Heart left ventricle (tissue), 13 donors: ENCODE data around the gene SPAG6.

ENCODE experiments used
- POLR2A ChIP-seq, 2 donors: fragments of 450-650 bp; IDR thresholded peaks; one replicate each; pipeline ENCODE4 v1.6.1; 2017; ENCODE audit warnings: antibody characterized with exemption in 2 of 2, mild to moderate bottlenecking in 2 of 2, moderate library complexity in 2 of 2
- TF ChIP-seq, protein P1 (sequence below), 12 donors: fragments of 200-600 bp; sonication (generic) in 4 of 12; IDR thresholded peaks; one replicate each; pipeline versions ENCODE4 v1.5.0 to v1.8.0; 2018 to 2022; ENCODE audit warnings: antibody characterized with exemption in 12 of 12, mild to moderate bottlenecking in 5 of 12
- donor health status: ischemic (EF 13 %, LVEDD 7.1; RV severe dilation, severe dysfunction).
- donor health status: DM: no; HTN: yes; CAD: no.
- donor health status: DM: no; HTN: no; CAD: no.
- donor health status: ischemic (EF 25% LVEDD 6.9; RV normal size, moderate dysfunction).
- donor health status: ischemic (EF 25% LVEDD 5.7; RV mildly dilated, moderate dysfunction).
- donor health status: ischemic (EF 35%, LVEDD 5.7; RV mildly dilated, moderate dysfunction).
- donor health status: nonischemic (EF 11% LVEDD 7.7; RV severe dilation, severe dysfunction).
- donor health status: DM: yes; HTN: yes; CAD: no.
- donor health status: PGD.
- donor health status: ischemic (EF 29% LVEDD 5.4; RV normal size, mild dysfunction).
- donor health status: nonischemic (EF 23%, LVEDD 6.1; RV moderate dilation, normal function).

DNA sequence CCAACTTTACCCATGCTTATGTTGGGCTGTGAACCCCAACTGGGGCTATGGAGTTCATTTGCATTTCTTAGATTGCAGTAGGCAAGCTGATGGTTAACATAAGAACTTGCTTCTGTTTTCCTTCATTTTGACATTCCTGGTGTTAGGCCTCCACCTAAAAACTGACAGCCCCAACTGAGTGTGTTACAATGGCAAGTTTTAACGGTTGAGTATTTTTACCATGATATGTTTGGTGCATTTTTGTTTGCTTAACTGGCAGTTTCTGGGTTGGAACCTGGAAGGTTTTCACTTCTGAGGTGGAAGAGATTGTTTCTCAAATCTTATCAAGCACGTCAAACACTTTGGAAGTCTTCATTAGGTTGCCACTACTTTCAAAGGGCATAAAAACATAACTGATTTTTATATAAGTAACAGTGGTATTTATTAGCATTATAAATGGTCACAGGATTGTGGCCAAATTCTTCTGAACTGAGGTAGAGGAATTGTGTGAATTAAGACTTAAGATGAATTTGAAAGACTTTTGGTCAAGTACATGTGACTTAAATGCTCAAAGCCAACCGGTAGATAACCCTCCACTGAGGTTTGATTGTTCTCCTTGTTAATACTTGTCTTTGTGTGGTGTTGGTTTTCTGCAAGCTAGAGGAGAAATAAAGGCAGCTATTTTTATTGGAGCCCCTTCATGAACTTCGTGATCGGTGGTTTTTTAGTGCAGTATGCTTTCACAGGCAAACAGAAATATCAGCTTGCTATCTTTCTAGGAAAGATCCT is 21.6 kb upstream of the SPAG6 start:
- TF ChIP-seq, protein P1, sequence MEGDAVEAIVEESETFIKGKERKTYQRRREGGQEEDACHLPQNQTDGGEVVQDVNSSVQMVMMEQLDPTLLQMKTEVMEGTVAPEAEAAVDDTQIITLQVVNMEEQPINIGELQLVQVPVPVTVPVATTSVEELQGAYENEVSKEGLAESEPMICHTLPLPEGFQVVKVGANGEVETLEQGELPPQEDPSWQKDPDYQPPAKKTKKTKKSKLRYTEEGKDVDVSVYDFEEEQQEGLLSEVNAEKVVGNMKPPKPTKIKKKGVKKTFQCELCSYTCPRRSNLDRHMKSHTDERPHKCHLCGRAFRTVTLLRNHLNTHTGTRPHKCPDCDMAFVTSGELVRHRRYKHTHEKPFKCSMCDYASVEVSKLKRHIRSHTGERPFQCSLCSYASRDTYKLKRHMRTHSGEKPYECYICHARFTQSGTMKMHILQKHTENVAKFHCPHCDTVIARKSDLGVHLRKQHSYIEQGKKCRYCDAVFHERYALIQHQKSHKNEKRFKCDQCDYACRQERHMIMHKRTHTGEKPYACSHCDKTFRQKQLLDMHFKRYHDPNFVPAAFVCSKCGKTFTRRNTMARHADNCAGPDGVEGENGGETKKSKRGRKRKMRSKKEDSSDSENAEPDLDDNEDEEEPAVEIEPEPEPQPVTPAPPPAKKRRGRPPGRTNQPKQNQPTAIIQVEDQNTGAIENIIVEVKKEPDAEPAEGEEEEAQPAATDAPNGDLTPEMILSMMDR (IDR thresholded peaks at IDR 0.05): no peak
- no peak for TF ChIP-seq POLR2A (IDR thresholded peaks at IDR 0.05)
